GM18502 (cell line): ENCODE data around the gene PPP1R3D.

Experiments used
- ATAC-seq: cut with Tn5 transposase; IDR thresholded peaks from one replicate; pipeline ENCODE4 v1.9.1; 2021; ENCODE audit warnings: mild to moderate bottlenecking; ENCODE audit not compliant: unreplicated experiment, poor library complexity

The PPP1R3D gene

DNA sequence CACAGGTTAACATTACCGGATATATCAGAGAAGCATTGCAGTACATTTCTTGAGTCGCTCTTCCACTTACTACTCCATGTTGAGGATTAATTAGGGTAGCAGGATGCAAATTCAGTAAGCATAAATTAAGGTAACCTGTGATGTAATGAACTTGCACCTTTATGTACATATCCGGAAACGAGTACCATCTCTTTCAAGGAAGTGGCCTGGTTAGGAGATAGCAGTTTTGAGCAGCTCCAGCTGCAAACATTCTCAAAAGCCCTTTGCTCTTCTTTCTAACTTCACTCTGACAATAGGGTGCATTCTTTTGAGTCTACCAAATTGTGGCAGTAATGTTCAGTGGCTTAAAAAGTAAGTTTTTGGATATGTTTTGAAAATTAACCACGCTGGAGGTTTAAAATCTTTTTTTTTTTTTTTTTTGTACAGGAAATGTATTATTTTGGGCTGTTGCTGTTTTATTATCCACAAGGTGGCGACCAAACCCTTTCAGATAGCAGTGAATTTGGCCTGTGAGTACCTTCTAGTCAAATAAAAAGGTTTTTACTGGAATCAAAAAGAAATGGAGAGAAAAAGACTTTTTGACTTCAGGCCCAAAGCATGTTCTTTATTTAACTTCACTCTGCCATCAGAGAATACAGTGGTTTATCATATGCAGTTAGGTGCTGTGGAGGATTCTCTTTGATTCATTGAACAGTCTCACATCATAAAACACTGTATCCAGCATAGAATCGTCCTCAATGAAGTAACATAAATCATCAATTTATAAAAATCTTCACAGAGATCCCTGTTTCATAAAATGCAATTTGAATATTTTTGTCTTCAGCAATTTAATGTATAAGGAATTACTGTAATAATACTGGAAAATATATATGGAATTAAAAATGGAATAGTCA, 9.0 kb upstream of the PPP1R3D start:
- ATAC-seq: peak; percentile 65

DNA sequence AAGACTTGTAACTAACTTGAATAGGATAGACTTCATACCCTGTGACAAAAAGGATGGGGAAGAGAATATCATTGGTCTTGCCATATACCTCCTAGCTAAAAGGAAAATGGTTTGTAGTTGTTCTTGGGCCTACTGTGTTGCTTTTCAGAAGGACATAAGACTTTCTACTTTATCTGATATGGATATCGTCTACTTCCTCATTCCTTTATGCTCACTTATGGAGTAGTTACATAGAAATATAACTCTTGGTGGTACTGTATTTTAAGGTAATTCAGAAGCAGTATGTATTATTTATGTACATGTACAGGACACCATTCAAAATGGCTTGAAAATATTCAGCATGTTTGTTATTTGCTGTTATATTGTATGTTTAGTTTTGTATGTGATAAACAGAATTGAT, 8.1 kb upstream of the PPP1R3D start:
- ATAC-seq: no peak

DNA sequence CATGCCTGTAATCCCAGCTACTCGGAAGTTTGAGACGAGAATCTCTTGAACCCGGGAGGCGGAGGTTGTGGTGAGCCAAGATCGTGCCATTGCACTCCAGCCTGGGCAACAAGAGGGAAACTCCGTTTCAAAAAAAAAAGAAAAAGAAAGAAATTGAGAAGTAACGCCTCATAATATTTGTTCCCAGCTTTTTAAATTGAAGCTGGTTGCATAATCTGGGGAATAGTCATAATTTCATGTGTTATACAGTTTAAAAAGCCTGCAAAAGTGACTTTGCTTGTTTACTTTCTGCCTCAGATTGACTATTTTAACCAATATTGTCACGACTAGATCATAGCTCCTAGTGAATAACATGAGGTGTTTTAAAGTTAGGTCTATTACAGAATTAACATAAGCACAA, 7.3 kb upstream of the PPP1R3D start:
- no peak for ATAC-seq

DNA sequence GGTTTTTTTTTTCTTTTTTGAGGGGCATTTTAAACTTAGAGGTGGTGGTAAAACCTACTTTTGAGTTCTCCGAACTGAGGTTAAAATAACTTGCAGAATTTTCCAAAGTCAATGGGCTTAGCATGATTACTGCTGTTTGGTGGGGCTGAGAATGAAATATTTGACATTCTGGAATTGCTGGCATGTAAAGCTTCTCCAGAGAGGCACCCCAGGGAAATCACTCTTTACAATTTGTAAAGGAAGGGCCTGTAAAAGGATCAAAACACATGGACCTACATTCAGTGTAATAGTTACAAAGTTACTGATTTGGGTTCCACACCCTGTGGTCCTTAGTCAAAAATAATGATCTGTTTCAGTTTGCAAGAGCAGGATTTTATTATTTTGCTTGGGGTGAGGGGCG, 5.6 kb upstream of the PPP1R3D start:
- no peak for ATAC-seq

DNA sequence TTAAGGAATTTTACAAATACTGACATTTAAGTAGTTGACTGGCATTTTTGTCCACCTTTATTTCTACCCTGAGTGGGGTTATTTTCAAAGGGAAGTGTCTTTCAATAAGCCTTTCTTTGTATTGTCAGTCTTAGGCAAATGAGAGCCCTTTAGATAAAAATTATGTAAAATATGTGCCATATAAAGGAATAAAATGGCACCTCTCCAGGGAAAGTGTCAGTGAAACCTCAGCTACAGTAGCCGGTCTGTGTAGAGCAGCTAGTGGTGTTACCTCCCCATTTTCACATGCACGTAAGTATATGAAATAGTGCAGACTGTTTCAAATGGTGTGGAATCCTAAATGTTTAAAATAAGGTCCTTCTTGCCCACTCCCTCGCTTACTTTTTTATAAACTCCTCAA, 5.1 kb upstream of the PPP1R3D start:
- ATAC-seq: no peak

DNA sequence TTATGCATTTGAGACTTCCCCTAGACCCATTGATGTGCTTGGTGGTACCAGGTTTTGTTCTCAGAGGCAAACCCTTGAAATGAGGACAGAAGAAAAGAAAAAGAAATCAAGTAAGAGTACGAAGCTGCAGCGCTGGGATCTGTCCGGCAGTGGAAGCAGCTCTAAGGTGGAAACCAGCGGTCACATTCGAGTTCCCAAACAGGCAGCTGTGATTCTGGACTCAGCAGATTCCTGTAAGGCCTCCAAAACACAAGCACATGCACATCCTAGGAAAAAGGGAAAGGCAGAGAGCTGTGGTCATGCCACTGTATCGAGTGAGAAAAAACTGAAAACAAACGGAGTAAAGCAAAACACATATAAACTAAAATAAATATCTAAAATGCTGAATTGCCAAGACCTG, 4.6 kb upstream of the PPP1R3D start:
- no peak for ATAC-seq

DNA sequence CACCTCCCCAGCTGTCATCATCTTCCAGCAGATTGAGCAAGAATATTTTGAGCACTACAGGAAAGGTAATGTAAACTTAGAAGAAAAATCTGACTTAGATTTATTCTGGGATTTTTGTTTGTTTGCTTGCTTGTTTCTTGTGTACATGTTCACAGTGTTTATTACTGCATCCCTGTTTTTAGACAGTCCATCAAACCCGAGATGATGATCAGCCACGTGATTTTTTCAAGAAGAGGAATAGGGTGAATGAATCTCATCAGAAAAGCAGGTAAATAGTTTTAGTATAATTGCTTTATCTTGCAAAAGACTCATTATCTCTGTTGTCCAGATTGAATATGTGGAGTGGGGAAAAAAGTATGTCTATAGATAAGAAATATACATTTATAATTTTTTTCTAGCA, 2.1 kb upstream of the PPP1R3D start:
- no peak for ATAC-seq

DNA sequence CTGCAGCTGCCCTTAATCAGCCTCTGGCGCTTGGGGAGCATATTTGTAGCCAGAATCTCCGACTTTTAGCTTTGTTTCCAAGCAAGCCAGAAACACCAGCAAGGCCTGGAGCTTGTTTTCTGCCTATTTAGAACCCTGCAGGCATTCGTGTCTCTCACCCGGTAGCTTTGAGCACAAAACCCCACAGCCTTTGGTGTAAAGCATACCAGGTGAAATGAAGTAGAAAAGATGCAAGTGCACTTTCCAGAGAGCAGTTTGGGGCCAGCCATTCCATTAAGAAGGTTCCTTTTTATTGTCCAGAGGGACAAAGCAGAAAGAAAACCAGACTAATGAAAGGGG, 820 bp upstream of the PPP1R3D start:
- peak; percentile 8 for ATAC-seq

DNA sequence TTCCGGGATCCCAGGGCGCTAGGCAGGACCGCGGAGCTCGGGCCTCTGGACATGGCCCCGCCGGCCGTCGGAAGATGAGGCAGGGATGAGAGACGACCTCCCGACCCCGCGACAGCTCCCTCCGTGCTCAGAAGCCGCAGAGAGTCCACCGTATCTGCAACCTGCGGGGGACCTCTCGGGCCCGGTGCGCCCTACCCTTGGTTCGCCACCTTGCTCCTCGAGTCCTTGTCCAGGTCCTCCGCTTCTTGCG, 301 bp downstream of the PPP1R3D start:
- peak; percentile 39 for ATAC-seq

DNA sequence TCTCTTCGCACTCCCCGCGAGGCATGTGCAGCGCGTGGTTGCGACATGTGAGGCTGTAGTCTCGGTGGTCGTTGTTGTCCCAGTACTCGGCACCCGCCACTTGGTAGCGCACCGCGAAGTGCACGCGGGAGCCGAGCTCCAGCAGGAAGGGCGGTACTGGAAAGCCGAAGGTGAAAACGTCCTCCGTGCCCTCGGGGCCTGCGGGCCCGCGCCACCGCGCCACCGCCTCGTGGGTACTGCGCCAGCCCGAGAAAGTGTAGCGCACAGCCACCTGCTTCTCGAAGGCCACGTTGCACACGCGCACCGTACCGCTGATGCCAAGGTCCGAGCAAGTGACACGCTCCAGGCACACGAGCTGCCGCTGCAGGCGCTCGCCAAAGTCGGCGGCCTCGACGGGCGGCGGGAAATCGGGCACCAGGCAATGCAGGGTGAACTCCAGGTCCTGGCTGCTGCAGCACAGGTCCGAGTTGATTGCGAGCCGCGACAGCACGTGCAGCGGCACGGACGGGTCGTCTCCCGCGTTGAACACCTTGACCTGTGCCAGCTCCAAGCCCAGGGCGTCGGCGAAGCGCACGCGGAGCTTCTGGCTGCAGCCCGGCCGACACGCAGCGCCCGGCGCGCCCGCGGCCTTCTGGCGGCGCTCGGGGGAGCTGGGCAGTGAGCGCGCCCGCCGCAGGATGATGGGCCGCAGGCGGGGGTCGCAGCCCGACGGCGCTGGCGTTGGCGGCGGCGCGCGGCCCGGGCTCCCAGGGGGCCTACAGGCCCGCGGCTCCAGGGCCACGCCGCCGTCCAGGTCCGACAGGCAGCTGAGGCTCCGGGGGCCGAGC, 840 bp downstream of the PPP1R3D start:
- no peak for ATAC-seq

DNA sequence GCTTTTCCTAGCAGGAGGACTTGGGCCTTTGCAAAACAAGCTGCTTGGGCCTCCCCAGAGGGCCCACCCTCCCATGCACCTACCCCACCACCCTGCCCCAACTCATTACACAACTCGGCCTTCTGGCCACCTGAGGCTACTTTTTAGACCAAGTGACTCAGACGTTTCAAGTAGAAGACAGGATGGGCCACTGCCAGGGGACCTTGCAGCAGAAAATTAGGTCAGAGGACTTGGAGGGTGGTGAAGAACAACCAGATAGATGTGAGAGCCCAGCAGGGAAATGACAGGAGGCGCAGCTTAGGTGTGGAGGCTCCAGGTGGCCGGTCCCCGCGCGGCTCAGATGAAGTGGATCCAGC, 1.4 kb downstream of the PPP1R3D start:
- ATAC-seq: no peak

DNA sequence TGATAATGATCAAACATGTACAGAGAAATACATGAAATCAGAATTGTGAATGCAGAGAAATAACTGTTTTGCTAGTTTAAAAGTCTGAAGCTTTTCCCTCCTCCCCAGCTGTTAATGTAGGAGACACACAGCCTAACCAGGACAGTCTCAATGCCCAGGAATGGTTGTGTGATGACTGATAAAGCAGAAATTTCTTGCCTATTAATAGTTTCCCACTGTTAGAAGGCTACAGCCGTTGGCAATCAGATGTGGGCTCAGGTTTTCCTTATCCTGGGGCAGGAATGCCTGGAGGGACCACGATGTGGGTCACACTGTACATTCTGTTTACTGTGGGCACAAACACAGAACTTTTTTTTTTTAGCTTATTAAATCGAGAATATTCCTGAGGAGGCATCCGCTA, 1.9 kb downstream of the PPP1R3D start:
- no peak for ATAC-seq

DNA sequence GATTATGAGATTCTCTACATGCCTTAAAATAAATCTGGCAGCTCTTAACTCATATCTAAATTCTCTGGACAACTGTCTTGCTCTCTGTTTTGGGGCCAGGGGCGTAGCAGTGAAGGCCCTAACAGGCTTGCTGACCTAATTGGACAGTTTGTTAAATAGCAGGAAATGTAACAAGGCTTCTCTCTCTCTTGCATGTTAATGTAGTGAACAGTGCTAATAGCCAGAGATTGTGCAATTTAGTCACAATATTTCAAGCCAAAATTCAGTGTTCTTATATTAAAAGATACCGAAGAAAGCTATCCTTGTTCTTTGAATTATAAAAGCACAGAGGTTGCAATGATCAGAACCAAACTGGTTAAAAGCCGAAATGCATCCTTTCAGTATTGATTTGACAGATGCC, 3.0 kb downstream of the PPP1R3D start:
- ATAC-seq: no peak

DNA sequence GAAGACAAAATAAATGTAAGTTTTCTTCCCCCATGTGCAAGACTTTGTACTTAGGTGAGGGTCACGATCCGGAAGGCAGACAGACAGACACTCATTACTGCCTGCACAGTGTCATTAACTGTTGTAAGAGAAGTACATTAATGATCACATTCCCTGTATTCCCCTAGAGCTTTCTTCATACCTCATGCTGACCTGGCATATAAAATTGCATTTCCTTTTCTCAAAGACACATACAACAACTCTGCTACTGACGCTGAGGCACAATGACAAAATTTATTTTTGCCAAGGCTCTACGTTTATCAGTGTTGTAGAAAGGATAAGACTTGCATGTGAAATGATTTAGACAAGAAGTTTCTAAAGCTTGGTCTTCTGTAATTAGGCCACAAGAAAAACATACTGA, 3.7 kb downstream of the PPP1R3D start:
- ATAC-seq: no peak

DNA sequence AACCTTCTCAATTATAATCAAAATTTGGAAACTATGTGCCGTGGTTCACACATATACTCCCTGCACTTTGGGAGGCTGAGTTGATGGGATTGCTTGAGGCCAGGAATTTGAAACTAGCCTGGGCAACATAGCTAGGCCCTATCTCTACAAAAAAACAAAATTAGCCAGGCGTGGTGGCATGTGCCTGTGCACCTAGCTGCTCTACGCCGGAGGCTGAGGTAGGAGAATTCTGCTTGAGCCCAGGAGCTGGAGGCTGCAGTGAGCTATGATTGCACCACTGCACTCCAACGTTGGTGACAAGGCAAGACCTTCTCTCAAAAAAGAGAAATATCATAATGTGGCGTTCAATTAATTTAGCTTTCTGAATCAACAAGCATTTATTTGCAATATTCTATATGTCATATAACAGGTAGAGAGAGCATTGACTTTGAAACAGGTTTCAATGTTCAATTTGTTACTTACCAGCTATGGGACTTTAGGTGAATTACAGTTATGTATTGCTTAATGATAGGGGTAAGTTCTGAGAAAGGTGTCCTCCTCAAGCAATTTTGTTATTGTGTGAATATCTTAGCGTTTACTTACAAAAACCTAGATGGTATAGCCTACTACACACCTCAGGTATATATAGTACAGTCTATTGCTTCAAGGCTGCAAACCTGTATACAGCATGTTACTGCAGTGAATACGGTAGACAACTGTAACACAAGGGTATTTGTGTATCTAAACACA, 4.5 kb downstream of the PPP1R3D start:
- ATAC-seq: no peak

DNA sequence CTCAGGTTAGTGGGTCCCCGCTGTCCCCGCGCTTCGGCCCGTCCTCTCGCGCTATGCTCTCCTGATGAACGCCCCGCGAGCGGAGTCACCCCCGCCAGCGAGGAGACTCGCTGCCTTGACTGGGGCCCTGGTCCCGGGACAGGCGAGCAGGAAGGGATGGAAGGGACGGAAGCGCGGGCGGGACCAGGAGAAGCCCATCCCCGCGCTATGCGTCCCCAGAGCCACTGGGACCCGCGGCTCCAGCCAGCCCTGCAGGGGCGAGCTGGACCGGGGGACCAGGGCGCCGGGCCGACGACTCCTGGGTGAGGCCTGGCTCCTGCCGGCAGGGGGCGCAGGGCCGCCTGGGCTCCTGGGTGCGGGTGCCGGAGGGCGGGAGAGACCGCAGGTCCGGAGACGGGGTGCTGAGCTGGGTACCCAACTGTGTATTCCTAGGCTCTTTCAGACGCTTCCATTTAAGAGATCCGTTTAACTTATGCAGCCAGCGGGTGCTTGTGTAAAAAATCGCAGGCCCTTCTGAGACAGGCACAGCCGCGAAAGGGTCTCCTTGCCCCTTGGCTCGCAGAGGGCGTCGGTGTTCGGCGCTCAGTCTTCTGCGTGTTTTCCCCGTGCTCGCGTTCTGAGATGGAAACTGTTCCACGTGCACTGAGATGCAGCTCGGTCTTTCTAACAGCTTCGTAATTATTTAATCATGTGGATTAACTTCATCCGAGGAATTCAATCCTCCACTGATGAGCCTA, 6.1 kb downstream of the PPP1R3D start:
- ATAC-seq: peak; percentile 94

DNA sequence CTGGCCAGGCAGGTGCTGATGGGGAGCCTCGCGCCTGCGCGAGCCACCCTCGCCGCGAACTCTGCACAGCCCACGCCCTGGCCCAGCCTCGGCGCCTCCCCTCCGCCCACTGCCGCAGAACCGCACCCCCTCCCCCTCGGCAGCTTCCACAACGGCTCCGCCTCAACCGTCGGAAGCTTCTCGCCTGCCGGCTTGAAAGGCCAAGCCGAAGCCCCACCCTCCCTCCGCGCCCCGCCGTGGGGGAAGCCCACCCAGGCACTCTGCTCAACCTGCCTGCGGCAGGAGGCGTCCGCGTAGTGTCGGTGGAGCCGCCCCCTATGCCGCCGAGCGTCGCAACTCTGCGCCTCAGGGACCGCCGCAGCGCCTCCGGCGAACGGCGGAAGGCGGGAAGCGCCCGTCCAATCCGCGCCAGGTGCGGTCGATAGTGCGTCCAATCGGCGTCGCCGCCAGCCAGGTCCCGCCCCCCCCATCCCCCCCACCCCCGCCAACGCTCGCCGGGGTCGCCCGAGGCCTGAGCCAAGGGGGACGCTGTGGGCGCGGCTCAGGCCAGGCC, 6.7 kb downstream of the PPP1R3D start, which contains the start of gene SYCP2:
Gene SYCP2 (minus strand): TSS at position 342 of the 553 bp plus-strand sequence. CDS start 11,224 bp downstream, outside the sequence.
- ATAC-seq: no peak

DNA sequence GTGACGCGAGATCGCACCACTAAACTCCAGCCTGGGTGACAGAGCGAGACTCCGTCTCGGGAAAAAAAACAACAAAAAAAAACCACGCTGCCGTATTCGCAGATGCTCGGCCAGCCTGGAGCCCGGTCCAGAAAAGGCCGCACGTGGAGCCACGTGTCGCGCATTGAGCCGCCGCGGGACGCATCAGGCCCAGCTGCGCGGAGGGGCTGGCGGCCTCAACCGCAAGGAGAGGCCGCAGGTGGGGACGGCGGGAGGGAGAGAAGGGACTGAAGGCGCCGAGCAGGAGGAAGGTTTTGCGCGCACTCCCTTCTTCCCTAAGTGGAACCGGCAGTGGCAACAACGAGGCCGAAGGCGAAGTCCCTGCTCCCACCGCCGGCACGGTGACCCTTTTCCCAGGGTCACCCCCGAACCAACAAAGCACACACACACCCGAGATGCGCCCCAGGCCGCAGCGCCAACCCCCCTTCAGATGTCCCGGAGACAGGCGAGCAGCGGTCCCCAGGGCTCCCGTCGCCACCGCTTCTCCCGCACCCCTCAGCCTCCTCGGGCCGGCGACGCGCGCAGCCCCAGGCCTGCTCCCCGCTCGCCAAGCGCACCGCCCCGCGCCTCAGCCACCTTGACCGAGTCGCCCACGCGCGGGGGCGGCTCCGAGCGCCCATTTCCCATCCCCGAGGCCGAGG, 7.3 kb downstream of the PPP1R3D start:
- no peak for ATAC-seq

DNA sequence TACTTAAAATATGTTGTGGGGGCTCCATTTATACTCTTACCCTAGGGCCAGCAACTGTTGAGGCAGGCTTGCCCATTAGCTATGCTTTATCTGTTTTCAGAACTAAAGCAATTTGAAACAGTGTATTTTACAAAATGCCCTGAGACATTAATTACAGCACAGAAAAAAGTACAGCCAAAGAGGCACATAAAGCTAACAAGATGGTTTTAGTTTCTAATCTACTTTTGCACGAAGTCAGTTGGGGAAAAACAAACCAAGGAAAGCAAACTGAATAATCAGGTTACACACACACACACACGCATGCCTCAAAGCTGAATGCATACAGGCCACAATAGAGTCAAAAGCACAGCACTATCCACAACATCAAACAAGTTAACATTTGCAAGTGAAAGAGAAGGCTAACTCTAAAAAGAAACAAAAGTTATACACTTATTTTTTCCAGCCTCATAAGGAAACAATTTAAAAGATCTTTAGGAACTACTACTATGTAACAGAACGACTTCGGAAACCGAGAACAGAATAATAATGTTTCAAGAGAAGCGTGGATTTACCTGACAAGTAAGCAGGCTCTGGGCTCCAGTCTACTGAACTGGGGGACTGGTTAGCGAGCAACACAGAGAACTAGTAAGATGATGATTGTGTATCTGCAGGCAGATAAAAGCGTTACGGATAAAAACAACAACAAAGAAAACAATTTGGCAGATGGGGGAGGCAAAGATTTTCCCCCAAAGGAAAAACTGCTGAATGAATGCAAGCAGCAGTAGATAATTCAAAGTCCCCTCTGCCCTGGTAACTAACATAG, 8.4 kb downstream of the PPP1R3D start:
- no peak for ATAC-seq
